Measurements from ENCODE around the gene COBL. TPM values are rescaled to one million over a fixed set of nuclear protein-coding genes. Genes with fewer than 3 reads are reported as not detected.

Gene COBL
- total RNA-seq, 1 experiment from 2014 or later = 63.6 TPM

GRCh38 chr7:51321961-51322515, 5.4 kb upstream of the COBL start:
- H3K4me3 Mint-ChIP-seq (ENCODE audit: unreplicated experiment) = no peak overlapping the region
- Histone ChIP-seq H3K27me3 (replicated peaks; ENCODE audit: control insufficient read depth, insufficient read depth, low read length) (no peaks in the 10 kb centered on the region), H3K36me3 (ENCODE audit: control insufficient read depth, insufficient read depth, low read length) (no peaks in the 10 kb centered on the region), H3K4me1 (peaks cover 52% of the 10 kb centered on the region), H3K9me3 (no peaks in the 10 kb centered on the region), H3K4me3 (ENCODE audit: low read depth, low read length) (no peak overlapping the region)
- TF ChIP-seq, protein P1, sequence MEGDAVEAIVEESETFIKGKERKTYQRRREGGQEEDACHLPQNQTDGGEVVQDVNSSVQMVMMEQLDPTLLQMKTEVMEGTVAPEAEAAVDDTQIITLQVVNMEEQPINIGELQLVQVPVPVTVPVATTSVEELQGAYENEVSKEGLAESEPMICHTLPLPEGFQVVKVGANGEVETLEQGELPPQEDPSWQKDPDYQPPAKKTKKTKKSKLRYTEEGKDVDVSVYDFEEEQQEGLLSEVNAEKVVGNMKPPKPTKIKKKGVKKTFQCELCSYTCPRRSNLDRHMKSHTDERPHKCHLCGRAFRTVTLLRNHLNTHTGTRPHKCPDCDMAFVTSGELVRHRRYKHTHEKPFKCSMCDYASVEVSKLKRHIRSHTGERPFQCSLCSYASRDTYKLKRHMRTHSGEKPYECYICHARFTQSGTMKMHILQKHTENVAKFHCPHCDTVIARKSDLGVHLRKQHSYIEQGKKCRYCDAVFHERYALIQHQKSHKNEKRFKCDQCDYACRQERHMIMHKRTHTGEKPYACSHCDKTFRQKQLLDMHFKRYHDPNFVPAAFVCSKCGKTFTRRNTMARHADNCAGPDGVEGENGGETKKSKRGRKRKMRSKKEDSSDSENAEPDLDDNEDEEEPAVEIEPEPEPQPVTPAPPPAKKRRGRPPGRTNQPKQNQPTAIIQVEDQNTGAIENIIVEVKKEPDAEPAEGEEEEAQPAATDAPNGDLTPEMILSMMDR (IDR thresholded peaks at IDR 0.05; ENCODE audit: insufficient read depth in 1 of 2, low read depth in 1 of 2, low read length in 1 of 2, severe bottlenecking in 1 of 2, unreplicated experiment in 1 of 2) = no peak
- no peaks in the 10 kb centered on the region for H3K9me3 Mint-ChIP-seq (ENCODE audit: unreplicated experiment)
- no peaks in the 10 kb centered on the region for H3K36me3 Mint-ChIP-seq (ENCODE audit: insufficient read depth, unreplicated experiment)
- no peak overlapping the region for H3K27ac Mint-ChIP-seq (ENCODE audit: unreplicated experiment)
- intact Hi-C loops (cut with micrococcal nuclease; ENCODE audit: unreplicated experiment) = no loop called here
- no peaks in the 10 kb centered on the region for H3K27me3 Mint-ChIP-seq (ENCODE audit: insufficient read depth, unreplicated experiment)
- H3K4me1 Mint-ChIP-seq (ENCODE audit: low read depth, unreplicated experiment) = peaks cover 39% of the 10 kb centered on the region
- ChIA-PET POLR2A (no interaction called here), CTCF (no interaction called here)
- BruUV-seq (replicated peaks) = no TSS peak
- DNase-seq = no peak

DNA sequence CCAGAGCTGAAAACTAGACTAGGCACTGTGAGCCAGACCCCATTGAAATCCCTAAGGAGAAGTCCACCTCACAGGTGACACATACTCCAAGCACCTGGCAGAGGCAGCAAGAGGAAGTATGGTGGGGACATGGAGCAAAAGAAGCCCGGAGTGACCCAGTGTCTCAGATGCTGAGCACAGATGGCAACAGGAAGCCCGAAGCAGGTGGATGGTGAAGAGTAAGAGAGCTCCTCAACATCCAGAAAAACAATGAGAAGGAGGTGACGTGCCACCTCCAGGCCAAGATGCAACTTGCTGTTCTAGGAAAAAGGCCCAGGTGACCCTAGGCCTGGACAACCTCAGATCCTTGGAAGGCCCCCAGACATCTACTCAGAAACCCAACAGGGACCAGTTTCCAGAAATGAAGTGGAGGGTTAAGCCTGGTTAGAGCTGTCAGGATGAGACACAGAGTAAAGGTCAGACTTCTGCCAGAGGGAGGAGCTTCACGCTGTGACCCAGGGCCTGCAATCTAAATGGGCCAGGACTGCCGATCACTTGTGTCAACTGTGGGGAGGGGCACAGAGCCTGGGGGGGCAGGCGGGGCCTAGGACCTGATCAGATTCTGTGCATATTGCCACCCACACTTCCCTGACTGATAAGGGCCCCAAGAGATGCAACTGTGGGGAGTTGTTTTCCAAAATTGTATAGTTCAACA, 2.4 kb upstream of the COBL start:
- intact Hi-C loops (cut with micrococcal nuclease; ENCODE audit: unreplicated experiment) = loop anchor here (1.0 to 10.0 kb wide), 3 partner anchors 9 to 54 kb away; no protein-coding TSS in a partner anchor
- no TSS peak for BruUV-seq (replicated peaks)

DNA sequence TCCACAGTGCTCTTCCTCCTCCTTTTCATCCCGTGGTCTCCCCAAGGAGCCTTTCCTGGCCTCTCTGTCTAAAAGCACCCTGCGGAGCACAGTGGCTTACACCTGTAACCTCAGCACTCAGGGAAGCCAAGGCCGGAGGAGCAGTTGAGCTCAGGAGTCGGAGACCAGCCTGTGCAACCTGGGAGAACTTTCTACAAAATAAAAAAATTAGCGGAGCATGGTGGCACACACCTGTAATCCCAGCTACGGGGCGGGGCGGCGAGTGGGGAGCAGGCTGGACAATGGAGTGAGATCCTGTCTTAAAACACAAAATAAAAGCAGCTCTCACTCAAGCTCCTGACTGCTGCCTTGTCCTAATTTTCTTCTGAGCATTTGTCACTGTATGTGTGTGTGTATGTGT, 1.4 kb upstream of the COBL start:
- Mint-ChIP-seq H3K27ac (ENCODE audit: unreplicated experiment) (peak overlapping the region; percentile 96), H3K36me3 (ENCODE audit: insufficient read depth, unreplicated experiment) (peaks cover 10% of the 10 kb centered on the region), H3K4me1 (ENCODE audit: low read depth, unreplicated experiment) (peaks cover 43% of the 10 kb centered on the region), H3K9me3 (ENCODE audit: unreplicated experiment) (no peaks in the 10 kb centered on the region), H3K27me3 (ENCODE audit: insufficient read depth, unreplicated experiment) (no peaks in the 10 kb centered on the region), H3K4me3 (ENCODE audit: unreplicated experiment) (peak overlapping the region; percentile 93)
- no peak for DNase-seq
- ChIA-PET POLR2A (no interaction called here), CTCF (interaction anchor here (0.6 to 1.9 kb wide), 3 partner anchors 58 to 785 kb away, joined by 4 to 6 read pairs (median 4); no protein-coding TSS in a partner anchor)
- Histone ChIP-seq H3K4me1 (peaks cover 57% of the 10 kb centered on the region), H3K36me3 (ENCODE audit: control insufficient read depth, insufficient read depth, low read length) (no peaks in the 10 kb centered on the region), H3K9me3 (no peaks in the 10 kb centered on the region), H3K4me3 (ENCODE audit: low read depth, low read length) (no peak overlapping the region), H3K27me3 (replicated peaks; ENCODE audit: control insufficient read depth, insufficient read depth, low read length) (no peaks in the 10 kb centered on the region)
- BruUV-seq (replicated peaks) = no TSS peak
- intact Hi-C loops (cut with micrococcal nuclease; ENCODE audit: unreplicated experiment) = loop anchor here (10.0 kb wide), 1 partner anchor 53 kb away; no protein-coding TSS in a partner anchor
- TF ChIP-seq, protein P1 (IDR thresholded peaks at IDR 0.05; ENCODE audit: insufficient read depth in 1 of 2, low read depth in 1 of 2, low read length in 1 of 2, severe bottlenecking in 1 of 2, unreplicated experiment in 1 of 2) = no peak

More for the DNA sequence above, 2.4 kb upstream of the COBL start:
- DNase-seq = peak; percentile 68 to 75
- Mint-ChIP-seq H3K4me1 (ENCODE audit: low read depth, unreplicated experiment) (peaks cover 37% of the 10 kb centered on the region), H3K4me3 (ENCODE audit: unreplicated experiment) (peak overlapping the region; percentile 30), H3K9me3 (ENCODE audit: unreplicated experiment) (no peaks in the 10 kb centered on the region), H3K27me3 (ENCODE audit: insufficient read depth, unreplicated experiment) (no peaks in the 10 kb centered on the region), H3K27ac (ENCODE audit: unreplicated experiment) (peak overlapping the region; percentile 78), H3K36me3 (ENCODE audit: insufficient read depth, unreplicated experiment) (peaks cover 10% of the 10 kb centered on the region)
- H3K36me3 ChIP-seq (ENCODE audit: control insufficient read depth, insufficient read depth, low read length) = no peaks in the 10 kb centered on the region
- ChIA-PET CTCF (interaction anchor here (0.6 to 1.9 kb wide), 11 partner anchors 21 to 786 kb away, joined by 3 to 6 read pairs (median 4); no protein-coding TSS in a partner anchor), POLR2A (interaction anchor here (1.1 kb wide), 1 partner anchor 21 kb away, joined by 10 read pairs; no protein-coding TSS in a partner anchor)
- no peak overlapping the region for H3K4me3 ChIP-seq (ENCODE audit: low read depth, low read length)
- H3K4me1 ChIP-seq = peaks cover 47% of the 10 kb centered on the region
- H3K9me3 ChIP-seq = no peaks in the 10 kb centered on the region
- no peaks in the 10 kb centered on the region for H3K27me3 ChIP-seq (replicated peaks; ENCODE audit: control insufficient read depth, insufficient read depth, low read length)
- TF ChIP-seq, protein P1 (IDR thresholded peaks at IDR 0.05; ENCODE audit: insufficient read depth in 1 of 2, low read depth in 1 of 2, low read length in 1 of 2, severe bottlenecking in 1 of 2, unreplicated experiment in 1 of 2) = no peak

Data from Caco-2 (cell line).